HCT116 (cell line): ENCODE results near the gene MYBPC2. TPM values are rescaled to one million over a fixed set of nuclear protein-coding genes. Genes with fewer than 3 reads are reported as not detected.

ENCODE experiments used
- ATAC-seq: fragments of 200-7000 bp; cut with Tn5 transposase; 2 replicates; pipeline ENCODE4 v1.9.1; 2020; ENCODE audit warnings: mild to moderate bottlenecking, moderate library complexity
- BruUV-seq: library from RNA; stranded (reverse); fragments of 400-500 nt; replicated peaks from 2 replicates; lab custom pipeline; 2021; lab: Mats Ljungman, UMichigan
- CTCF ChIA-PET: fragments of 300-600 bp; sonication (Branson Sonifier 250); formaldehyde crosslinking; loops from one replicate; lab custom pipeline; 2021; ENCODE audit warnings: antibody characterized with exemption; lab: Charles Lee
- POLR2A ChIA-PET: fragments of 300-600, 350-600 bp; sonication (Branson Sonifier 250); formaldehyde crosslinking; loops from one replicate; lab custom pipeline; 2021; ENCODE audit warnings: antibody characterized with exemption; lab: Charles Lee
- RAD21 ChIA-PET, 2 experiments: fragments of 300-600 bp; sonication (Branson Sonifier 250); formaldehyde crosslinking; loops; one replicate each; lab custom pipeline; 2023; ENCODE audit warnings: low total read pairs in 2 of 2; ENCODE audit not compliant: uncharacterized antibody in 2 of 2, unreplicated experiment in 2 of 2, low non-redundant PET in 1 of 2; lab: Charles Lee
- DNase-seq: peaks from one replicate; pipeline ENCODE4 v3.0.0-alpha.2; 2010; ENCODE audit warnings: low read depth, low spot score
- H2AFZ ChIP-seq: fragments of 200-600 bp; shearing (Covaris generic), sonication (generic); 2 replicates; pipeline ENCODE4 v1.6.1; 2017; ENCODE audit warnings: low read depth, mixed run types, mixed read lengths, antibody characterized with exemption, low read length; ENCODE audit not compliant: poor library complexity, severe bottlenecking
- H3K27ac ChIP-seq: 2 replicates; pipeline ENCODE4 v1.5.1; 2012; ENCODE audit warnings: low read depth, low read length
- H3K27me3 ChIP-seq: fragments of 200-600 bp; sonication (generic); 2 replicates; pipeline ENCODE4 v1.6.1; 2016; ENCODE audit warnings: mixed run types, low read length, mixed read lengths; ENCODE audit not compliant: insufficient read depth
- H3K36me3 ChIP-seq, 2 experiments: fragments of 200-500 bp in 1 of 2; fragments of 200-600 bp in 1 of 2; sonication (Bioruptor generic) in 1 of 2; sonication (generic) in 1 of 2; 2 replicates each; pipeline versions ENCODE4 v1.5.1 to v1.6.1; 2014 to 2016; ENCODE audit warnings: low read length in 2 of 2, inconsistent platforms in 1 of 2, mixed read lengths in 1 of 2, mixed run types in 1 of 2; ENCODE audit not compliant: insufficient read depth in 2 of 2, control insufficient read depth in 1 of 2
- H3K4me1 ChIP-seq, 2 experiments: fragments of 200-600 bp in 1 of 2; sonication (generic) in 1 of 2; 2 replicates each; pipeline versions ENCODE4 v1.5.1 to v1.6.1; 2012 to 2017; ENCODE audit warnings: low read length in 2 of 2, inconsistent platforms in 1 of 2, mild to moderate bottlenecking in 1 of 2, mixed read lengths in 1 of 2, mixed run types in 1 of 2, moderate library complexity in 1 of 2; ENCODE audit not compliant: insufficient read depth in 2 of 2, control insufficient read depth in 1 of 2
- H3K4me2 ChIP-seq: fragments of 200-600 bp; sonication (generic); 2 replicates; pipeline ENCODE4 v1.6.1; 2017; ENCODE audit warnings: mixed run types, low read length, mixed read lengths
- H3K4me3 ChIP-seq, 2 experiments: fragments of 200-600 bp in 1 of 2; sonication (generic) in 1 of 2; replicated peaks in 1 of 2; 2 replicates each; pipeline ENCODE4 v1.5.1; 2011 to 2016; ENCODE audit warnings: low read length in 2 of 2, control low read depth in 1 of 2, low read depth in 1 of 2, mild to moderate bottlenecking in 1 of 2, mixed read lengths in 1 of 2, mixed run types in 1 of 2
- H3K79me2 ChIP-seq: fragments of 200-600 bp; sonication (generic); 2 replicates; pipeline ENCODE4 v1.6.1; 2017; ENCODE audit warnings: mild to moderate bottlenecking, mixed run types, low read length, moderate library complexity, mixed read lengths; ENCODE audit not compliant: insufficient read depth
- H3K9ac ChIP-seq: fragments of 200-600 bp; sonication (generic); 2 replicates; pipeline ENCODE4 v1.6.1; 2016; ENCODE audit warnings: low read length, mixed read lengths
- H3K9me2 ChIP-seq: fragments of 200-600 bp; sonication (generic), shearing (Covaris generic); 2 replicates; pipeline ENCODE4 v1.6.1; 2017; ENCODE audit warnings: mixed run types, mild to moderate bottlenecking, moderate library complexity; ENCODE audit not compliant: insufficient read depth
- H3K9me3 ChIP-seq, 2 experiments: fragments of 200-500 bp in 1 of 2; fragments of 200-600 bp in 1 of 2; sonication (Bioruptor generic) in 1 of 2; sonication (generic) in 1 of 2; 2 replicates each; pipeline ENCODE4 v1.6.1; 2014 to 2017; ENCODE audit warnings: low read length in 2 of 2, mixed read lengths in 2 of 2, inconsistent platforms in 1 of 2, low read depth in 1 of 2, mild to moderate bottlenecking in 1 of 2, mixed run types in 1 of 2, moderate library complexity in 1 of 2; ENCODE audit not compliant: control insufficient read depth in 1 of 2, insufficient read depth in 1 of 2
- H4K20me1 ChIP-seq: fragments of 200-600 bp; sonication (generic), shearing (Covaris generic); 2 replicates; pipeline ENCODE4 v1.6.1; 2017; ENCODE audit warnings: mixed run types, mild to moderate bottlenecking, moderate library complexity; ENCODE audit not compliant: insufficient read depth
- EGR1 ChIP-seq: IDR thresholded peaks from 2 replicates; pipeline ENCODE4 v1.6.1; 2012; ENCODE audit warnings: low read depth
- EZH2 ChIP-seq: fragments of 200-600 bp; sonication (generic); IDR thresholded peaks from 2 replicates; pipeline ENCODE4 v1.6.1; 2017; ENCODE audit warnings: antibody characterized with exemption, mixed run types
- FOSL1 ChIP-seq: IDR thresholded peaks from 2 replicates; pipeline ENCODE4 v1.6.1; 2012; ENCODE audit warnings: low read depth
- JUND ChIP-seq: IDR thresholded peaks from 2 replicates; pipeline ENCODE4 v1.6.1; 2012
- POLR2A ChIP-seq: IDR thresholded peaks from 2 replicates; pipeline ENCODE4 v1.7.0; 2011; ENCODE audit warnings: borderline replicate concordance; ENCODE audit not compliant: insufficient read depth, insufficient read length; ENCODE audit errors: extremely low read depth
- RAD21 ChIP-seq: IDR thresholded peaks from 2 replicates; pipeline ENCODE4 v1.6.1; 2012; ENCODE audit warnings: low read depth, mild to moderate bottlenecking
- SIN3A ChIP-seq: IDR thresholded peaks from 2 replicates; pipeline ENCODE4 v1.6.1; 2012; ENCODE audit warnings: low read depth
- SP1 ChIP-seq: IDR thresholded peaks from 2 replicates; pipeline ENCODE4 v1.6.1; 2012; ENCODE audit warnings: low read depth
- ZNF274 ChIP-seq: fragments of 200-500 bp; sonication (Bioruptor generic); IDR thresholded peaks from 2 replicates; pipeline ENCODE4 v1.6.1; 2014; ENCODE audit warnings: mild to moderate bottlenecking, low read depth, low read length, inconsistent platforms
- intact Hi-C: fragments of 100-400 bp; cut with micrococcal nuclease; formaldehyde crosslinking; loops from 2 replicates; pipeline ENCODE4 v1.10.0; 2022
- total RNA-seq: library from RNA; stranded (reverse); gene quantifications from one replicate; pipeline ENCODE4 v1.2.1, GENCODE V29; 2021; ENCODE audit not compliant: unreplicated experiment
- TF ChIP-seq, protein P1 (sequence below): IDR thresholded peaks from 2 replicates; pipeline ENCODE4 v1.6.1; 2012; ENCODE audit warnings: low read depth
- TF ChIP-seq, protein P2 (sequence below), 3 experiments: fragments of 200-600 bp in 1 of 3; sonication (generic) in 1 of 3; IDR thresholded peaks in 2 of 3; conservative IDR thresholded peaks in 1 of 3; 2 replicates each; pipeline ENCODE4 v1.5.1; 2012 to 2017; ENCODE audit warnings: low read depth in 2 of 3, low read length in 2 of 3, antibody characterized with exemption in 1 of 3, borderline replicate concordance in 1 of 3, control low read depth in 1 of 3, mild to moderate bottlenecking in 1 of 3, mixed read lengths in 1 of 3, mixed run types in 1 of 3, moderate library complexity in 1 of 3; ENCODE audit not compliant: insufficient read depth in 1 of 3
- TF ChIP-seq, protein P3 (sequence below): IDR thresholded peaks from 2 replicates; pipeline ENCODE4 v1.6.1; 2012

MYBPC2 gene
- total RNA-seq, 1 experiment from 2014 or later = not detected

DNA sequence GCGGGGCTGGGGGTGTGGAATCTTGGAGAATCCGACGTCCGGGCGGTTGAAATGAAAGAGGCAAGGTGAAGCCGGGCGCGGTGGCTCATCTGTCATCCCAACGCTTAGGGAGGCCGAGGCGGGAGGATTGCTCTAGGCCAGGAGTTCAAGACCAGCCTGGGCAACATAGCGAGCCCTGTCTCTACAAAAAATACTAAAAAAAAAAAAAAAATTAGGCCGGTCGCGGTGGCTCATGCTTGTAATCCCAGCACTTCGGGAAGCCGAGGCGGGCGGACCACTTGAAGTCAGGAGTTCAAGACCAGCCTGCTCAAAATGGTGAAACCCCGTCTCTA, 44.2 kb downstream of the MYBPC2 start:
- peak overlapping the region; percentile 93 for H3K27ac ChIP-seq

More for the DNA sequence above, 44.2 kb downstream of the MYBPC2 start:
- no peaks in the 10 kb centered on the region for H3K9me3 ChIP-seq
- H3K36me3 ChIP-seq = peaks cover 12 to 21% of the 10 kb centered on the region in 2 experiments; a peak in 3 of 4 replicates
- TSS peak; percentile 81 for BruUV-seq
- peak overlapping the region; percentile 92 to 100 for H3K4me3 ChIP-seq
- peaks cover 9 to 21% of the 10 kb centered on the region in 2 experiments; a peak in 3 of 4 replicates for H3K4me1 ChIP-seq
- ChIA-PET RAD21 (no interaction called here), POLR2A (no interaction called here)
- H2AFZ ChIP-seq = no peak overlapping the region
- no peaks in the 10 kb centered on the region for H3K27me3 ChIP-seq
- no peak for DNase-seq
- TF ChIP-seq ZNF274 (no peak), EGR1 (peak; percentile 69; the same call in 1 of the 2 replicates), POLR2A (no peak), JUND (no peak), SP1 (no peak), EZH2 (no peak), SIN3A (peak; percentile 82), FOSL1 (no peak), RAD21 (no peak)
- TF ChIP-seq, protein P1, sequence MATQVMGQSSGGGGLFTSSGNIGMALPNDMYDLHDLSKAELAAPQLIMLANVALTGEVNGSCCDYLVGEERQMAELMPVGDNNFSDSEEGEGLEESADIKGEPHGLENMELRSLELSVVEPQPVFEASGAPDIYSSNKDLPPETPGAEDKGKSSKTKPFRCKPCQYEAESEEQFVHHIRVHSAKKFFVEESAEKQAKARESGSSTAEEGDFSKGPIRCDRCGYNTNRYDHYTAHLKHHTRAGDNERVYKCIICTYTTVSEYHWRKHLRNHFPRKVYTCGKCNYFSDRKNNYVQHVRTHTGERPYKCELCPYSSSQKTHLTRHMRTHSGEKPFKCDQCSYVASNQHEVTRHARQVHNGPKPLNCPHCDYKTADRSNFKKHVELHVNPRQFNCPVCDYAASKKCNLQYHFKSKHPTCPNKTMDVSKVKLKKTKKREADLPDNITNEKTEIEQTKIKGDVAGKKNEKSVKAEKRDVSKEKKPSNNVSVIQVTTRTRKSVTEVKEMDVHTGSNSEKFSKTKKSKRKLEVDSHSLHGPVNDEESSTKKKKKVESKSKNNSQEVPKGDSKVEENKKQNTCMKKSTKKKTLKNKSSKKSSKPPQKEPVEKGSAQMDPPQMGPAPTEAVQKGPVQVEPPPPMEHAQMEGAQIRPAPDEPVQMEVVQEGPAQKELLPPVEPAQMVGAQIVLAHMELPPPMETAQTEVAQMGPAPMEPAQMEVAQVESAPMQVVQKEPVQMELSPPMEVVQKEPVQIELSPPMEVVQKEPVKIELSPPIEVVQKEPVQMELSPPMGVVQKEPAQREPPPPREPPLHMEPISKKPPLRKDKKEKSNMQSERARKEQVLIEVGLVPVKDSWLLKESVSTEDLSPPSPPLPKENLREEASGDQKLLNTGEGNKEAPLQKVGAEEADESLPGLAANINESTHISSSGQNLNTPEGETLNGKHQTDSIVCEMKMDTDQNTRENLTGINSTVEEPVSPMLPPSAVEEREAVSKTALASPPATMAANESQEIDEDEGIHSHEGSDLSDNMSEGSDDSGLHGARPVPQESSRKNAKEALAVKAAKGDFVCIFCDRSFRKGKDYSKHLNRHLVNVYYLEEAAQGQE = no peak
- TF ChIP-seq, protein P2, sequence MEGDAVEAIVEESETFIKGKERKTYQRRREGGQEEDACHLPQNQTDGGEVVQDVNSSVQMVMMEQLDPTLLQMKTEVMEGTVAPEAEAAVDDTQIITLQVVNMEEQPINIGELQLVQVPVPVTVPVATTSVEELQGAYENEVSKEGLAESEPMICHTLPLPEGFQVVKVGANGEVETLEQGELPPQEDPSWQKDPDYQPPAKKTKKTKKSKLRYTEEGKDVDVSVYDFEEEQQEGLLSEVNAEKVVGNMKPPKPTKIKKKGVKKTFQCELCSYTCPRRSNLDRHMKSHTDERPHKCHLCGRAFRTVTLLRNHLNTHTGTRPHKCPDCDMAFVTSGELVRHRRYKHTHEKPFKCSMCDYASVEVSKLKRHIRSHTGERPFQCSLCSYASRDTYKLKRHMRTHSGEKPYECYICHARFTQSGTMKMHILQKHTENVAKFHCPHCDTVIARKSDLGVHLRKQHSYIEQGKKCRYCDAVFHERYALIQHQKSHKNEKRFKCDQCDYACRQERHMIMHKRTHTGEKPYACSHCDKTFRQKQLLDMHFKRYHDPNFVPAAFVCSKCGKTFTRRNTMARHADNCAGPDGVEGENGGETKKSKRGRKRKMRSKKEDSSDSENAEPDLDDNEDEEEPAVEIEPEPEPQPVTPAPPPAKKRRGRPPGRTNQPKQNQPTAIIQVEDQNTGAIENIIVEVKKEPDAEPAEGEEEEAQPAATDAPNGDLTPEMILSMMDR (IDR thresholded peaks at IDR 0.05 in 2 of 3, conservative IDR thresholded peaks at IDR 0.05 in 1 of 3; ENCODE audit: borderline replicate concordance in 1 of 3, insufficient read depth in 1 of 3, low read depth in 2 of 3, low read length in 2 of 3) = no peak
- TF ChIP-seq, protein P3, sequence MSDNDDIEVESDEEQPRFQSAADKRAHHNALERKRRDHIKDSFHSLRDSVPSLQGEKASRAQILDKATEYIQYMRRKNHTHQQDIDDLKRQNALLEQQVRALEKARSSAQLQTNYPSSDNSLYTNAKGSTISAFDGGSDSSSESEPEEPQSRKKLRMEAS = peak; percentile 8; the same call in 1 of the 2 replicates
- TF ChIP-seq, all 23 proteins: peak for 3
- no peaks in the 10 kb centered on the region for H4K20me1 ChIP-seq
- peak overlapping the region; percentile 97 for H3K4me2 ChIP-seq
- H3K9ac ChIP-seq = peak overlapping the region; percentile 92
- CTCF ChIA-PET = no interaction called here
- no peaks in the 10 kb centered on the region for H3K9me2 ChIP-seq
- intact Hi-C loops = loop anchor here (1.0 kb wide), 2 partner anchors 34 to 101 kb away; partner anchors contain the start of genes JOSD2 and NR1H2
- peaks cover 38% of the 10 kb centered on the region for H3K79me2 ChIP-seq
- no peak for ATAC-seq
